ENCODE measurements around the gene ASCL2.

ASCL2 gene

GRCh38 chr11:2296913-2297622, 26.7 kb upstream of the ASCL2 start:
- in situ Hi-C loops (cut with MboI; ENCODE audit: low pct_unique_long_range_greater_than_20kb, low sequenced_read_pairs, unreplicated experiment), result no loop called here
- TF ChIP-seq CTCF (IDR thresholded peaks at IDR 0.05; ENCODE audit: extremely low read depth, insufficient read depth, missing control alignments), result no peak

GRCh38 chr11:2295971-2296912, 25.9 kb upstream of the ASCL2 start:
- TF ChIP-seq CTCF (IDR thresholded peaks at IDR 0.05; ENCODE audit: extremely low read depth, insufficient read depth, missing control alignments), result no peak
- no peak for DNase-seq (ENCODE audit: low spot score)
- in situ Hi-C loops (cut with MboI; ENCODE audit: low pct_unique_long_range_greater_than_20kb, low sequenced_read_pairs, unreplicated experiment), result no loop called here

More at GRCh38 chr11:2296913-2297622, 26.7 kb upstream of the ASCL2 start:
- no peak for DNase-seq (ENCODE audit: low spot score)

GRCh38 chr11:2294926-2295290, 24.5 kb upstream of the ASCL2 start:
- no peak for TF ChIP-seq CTCF (IDR thresholded peaks at IDR 0.05; ENCODE audit: extremely low read depth, insufficient read depth, missing control alignments)
- in situ Hi-C loops (cut with MboI; ENCODE audit: low pct_unique_long_range_greater_than_20kb, low sequenced_read_pairs, unreplicated experiment), result no loop called here
- no peak for DNase-seq (ENCODE audit: low spot score)

GRCh38 chr11:2293984-2294925, 23.9 kb upstream of the ASCL2 start:
- no peak for TF ChIP-seq CTCF (IDR thresholded peaks at IDR 0.05; ENCODE audit: extremely low read depth, insufficient read depth, missing control alignments)
- no peak for DNase-seq (ENCODE audit: low spot score)
- in situ Hi-C loops (cut with MboI; ENCODE audit: low pct_unique_long_range_greater_than_20kb, low sequenced_read_pairs, unreplicated experiment), result no loop called here

GRCh38 chr11:2293531-2293971, 23.2 kb upstream of the ASCL2 start:
- no peak for DNase-seq (ENCODE audit: low spot score)
- no peak for TF ChIP-seq CTCF (IDR thresholded peaks at IDR 0.05; ENCODE audit: extremely low read depth, insufficient read depth, missing control alignments)
- in situ Hi-C loops (cut with MboI; ENCODE audit: low pct_unique_long_range_greater_than_20kb, low sequenced_read_pairs, unreplicated experiment), result no loop called here

- no peak for TF ChIP-seq CTCF (IDR thresholded peaks at IDR 0.05; ENCODE audit: extremely low read depth, insufficient read depth, missing control alignments)
- no peak for DNase-seq (ENCODE audit: low spot score)
- in situ Hi-C loops (cut with MboI; ENCODE audit: low pct_unique_long_range_greater_than_20kb, low sequenced_read_pairs, unreplicated experiment), result no loop called here
These were observed 20.0 kb upstream of the ASCL2 start for GRCh38 chr11:2290351-2290841.
